IPS-NIHi7 (cell line): ENCODE measurements around the gene NAA60.
A peak's percentile ranks its signal among the peaks of the same experiment; 100 is the strongest.

Source experiments
- DNase-seq: peaks from one replicate; pipeline ENCODE4 v3.0.0; 2012; ENCODE audit warnings: mixed read lengths; ENCODE audit errors: extremely low spot score

NAA60 gene

DNA sequence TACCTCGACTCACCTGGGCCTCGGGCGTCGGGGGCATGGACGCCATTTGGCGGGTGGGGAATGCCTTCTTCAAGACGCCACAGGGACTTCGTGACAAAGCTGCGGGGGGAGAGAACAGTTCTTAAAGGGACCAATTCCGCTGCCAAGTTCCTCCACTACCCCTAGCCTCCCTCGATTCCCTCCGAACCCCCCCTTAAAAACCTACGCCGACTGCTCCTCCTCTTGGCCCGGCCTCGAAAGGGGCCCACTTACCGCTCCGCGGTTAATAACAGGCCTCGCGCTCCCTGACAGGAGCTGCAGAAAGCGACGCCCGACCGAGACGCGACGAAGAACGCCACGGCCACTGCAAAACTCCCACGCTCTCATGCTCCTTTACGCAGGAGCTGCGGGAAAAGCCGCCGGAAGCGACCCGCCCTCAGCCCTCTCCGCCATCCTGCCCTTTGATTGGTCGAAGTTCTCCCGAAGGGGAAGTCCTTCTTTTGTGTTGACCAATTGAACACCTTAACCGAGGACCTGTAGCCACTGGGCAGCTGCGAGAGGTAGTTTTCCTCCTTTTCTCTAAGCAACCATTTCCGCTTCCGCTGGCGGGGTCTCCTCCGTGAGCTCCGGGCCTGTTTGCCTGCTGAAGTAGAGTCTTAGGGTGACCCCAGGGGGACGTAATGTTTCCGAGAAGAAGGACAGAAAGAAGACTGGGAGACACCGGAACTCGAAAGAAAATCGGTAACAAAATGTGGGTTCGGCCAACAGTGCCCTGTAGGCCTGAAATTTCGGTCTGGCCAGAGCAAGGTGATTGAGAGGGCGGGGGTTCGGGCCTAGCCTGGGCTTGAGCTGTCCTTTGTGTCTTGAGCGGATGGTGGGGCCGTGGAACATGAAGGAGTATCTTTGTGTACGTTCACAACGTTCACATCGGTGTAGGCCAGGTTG is at the start of gene NAA60, which contains the start of gene ZNF597:
NAA60 (plus strand) TSS at position 573 of the 924 bp plus-strand sequence. CDS start 32,548 bp downstream, outside the sequence.
ZNF597 (minus strand) TSS at position 397 of the 924 bp plus-strand sequence; CDS start at position 46, 351 bp downstream.
- DNase-seq: peak; percentile 93

DNA sequence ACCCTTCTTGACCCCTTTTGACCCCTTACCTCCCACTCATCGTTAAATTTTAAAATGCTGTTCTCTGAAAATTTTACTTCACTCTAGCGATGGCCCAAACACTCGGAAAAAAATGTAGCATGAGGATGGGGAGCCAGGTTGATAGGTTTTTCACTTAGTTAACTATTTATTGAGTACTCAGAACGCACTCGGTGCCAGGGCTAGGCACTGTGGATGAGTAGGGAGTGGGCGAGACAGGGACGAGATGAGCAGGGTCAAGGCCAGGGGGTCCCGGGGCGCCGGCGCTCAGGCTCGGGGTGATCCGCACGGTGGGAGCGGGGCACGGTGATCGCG is 43.1 kb upstream of the NAA60 start:
- DNase-seq: no peak

DNA sequence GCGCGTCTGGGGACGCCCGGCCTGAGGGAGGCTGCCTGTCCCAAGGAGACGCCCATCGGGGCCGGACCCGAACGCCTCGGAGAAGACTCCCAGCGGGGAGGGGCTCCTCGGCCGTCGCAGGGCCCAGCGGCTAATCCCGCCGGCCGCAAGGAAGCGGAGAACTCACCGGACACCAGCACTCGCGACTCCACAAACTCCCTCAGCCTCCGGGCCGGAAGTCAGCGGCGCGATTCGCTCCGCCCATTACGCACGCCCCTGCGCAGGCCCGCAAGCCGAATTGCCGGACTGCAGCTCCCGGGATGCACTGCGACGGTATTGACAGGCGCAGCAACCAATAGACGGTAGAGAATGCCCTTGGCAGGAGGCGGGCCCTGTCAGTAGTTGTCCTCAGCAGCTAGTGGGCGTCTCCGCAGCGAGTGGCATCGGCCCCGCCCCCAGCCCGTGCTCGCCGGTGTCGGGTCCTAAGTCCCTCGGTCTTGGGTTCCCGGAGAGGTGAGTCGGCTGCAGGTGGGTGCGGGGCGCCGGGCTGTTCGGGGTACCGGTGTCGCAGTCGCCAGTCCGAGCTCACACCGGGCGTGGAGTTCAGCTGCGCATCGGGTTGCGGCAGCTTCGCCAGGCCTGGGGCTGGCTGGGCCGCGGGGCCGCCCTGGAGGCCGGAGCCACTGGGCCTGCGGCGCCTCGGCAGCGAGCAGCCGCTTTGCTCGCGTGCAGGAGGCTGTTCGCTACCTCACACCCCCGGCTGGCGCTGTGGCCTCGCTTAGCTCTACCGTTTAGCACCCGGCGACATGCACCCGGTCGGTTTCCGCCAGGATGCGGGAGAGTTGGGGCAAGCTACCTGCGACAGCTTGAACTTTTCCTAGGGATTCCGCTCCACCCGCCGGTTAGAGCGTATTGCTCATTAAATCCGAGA is 42.4 kb upstream of the NAA60 start, which contains the start of the genes ZNF174 and ZSCAN32:
ZNF174 (plus strand) TSS at position 437 of the 910 bp plus-strand sequence. CDS start 790 bp downstream, outside the sequence.
ZSCAN32 (minus strand) TSS at position 226 of the 910 bp plus-strand sequence. CDS start 3,447 bp downstream, outside the sequence.
- peak; percentile 100 for DNase-seq

DNA sequence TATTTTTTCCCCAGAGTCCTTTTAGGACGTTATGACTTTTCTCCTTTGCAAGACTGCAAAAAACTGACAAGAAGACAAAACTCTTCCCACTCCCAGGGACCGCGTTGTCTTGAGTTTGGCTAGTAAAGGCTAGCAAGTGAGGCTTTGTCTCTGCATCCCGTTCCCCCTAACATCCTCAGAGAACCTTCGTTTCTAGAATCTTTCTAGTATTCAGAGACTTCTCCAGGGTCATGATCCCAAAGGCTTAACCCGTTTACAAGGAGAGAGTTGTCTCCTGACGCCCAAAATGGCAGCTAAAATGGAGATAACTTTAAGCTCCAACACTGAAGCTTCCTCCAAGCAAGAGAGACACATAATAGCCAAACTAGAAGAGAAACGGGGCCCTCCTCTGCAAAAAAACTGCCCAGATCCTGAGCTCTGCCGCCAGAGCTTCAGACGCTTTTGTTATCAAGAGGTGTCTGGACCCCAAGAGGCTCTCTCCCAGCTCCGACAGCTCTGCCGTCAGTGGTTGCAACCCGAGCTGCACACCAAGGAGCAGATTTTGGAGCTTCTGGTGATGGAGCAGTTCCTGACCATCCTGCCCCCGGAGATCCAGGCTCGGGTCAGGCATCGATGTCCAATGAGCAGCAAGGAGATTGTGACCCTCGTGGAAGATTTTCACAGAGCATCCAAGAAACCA is 41.6 kb upstream of the NAA60 start:
- peak; percentile 55 for DNase-seq

DNA sequence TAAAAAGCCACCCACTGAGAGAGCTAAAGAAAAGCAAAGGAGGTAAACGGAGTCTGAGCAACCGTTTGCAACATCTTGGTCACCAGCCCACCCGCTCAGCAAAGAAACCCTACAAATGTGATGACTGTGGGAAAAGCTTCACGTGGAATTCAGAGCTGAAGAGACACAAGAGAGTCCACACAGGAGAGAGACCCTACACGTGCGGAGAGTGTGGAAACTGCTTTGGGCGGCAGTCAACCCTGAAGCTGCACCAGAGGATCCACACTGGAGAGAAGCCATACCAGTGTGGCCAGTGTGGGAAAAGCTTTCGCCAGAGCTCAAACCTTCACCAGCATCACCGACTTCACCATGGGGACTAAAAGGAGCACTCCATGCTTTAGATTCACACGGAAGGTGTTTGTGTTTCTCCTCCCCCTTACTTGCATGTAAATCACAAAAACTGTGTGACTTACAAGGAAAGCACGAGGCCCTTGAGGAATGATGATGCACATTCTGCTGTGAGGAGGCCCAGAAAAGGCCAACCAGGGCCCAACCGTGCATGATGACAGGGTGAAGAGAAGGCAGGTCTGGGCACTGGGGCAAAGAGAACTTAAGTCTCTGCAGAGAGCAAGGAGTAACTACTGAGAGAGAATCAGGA is 34.8 kb upstream of the NAA60 start:
- no peak for DNase-seq

DNA sequence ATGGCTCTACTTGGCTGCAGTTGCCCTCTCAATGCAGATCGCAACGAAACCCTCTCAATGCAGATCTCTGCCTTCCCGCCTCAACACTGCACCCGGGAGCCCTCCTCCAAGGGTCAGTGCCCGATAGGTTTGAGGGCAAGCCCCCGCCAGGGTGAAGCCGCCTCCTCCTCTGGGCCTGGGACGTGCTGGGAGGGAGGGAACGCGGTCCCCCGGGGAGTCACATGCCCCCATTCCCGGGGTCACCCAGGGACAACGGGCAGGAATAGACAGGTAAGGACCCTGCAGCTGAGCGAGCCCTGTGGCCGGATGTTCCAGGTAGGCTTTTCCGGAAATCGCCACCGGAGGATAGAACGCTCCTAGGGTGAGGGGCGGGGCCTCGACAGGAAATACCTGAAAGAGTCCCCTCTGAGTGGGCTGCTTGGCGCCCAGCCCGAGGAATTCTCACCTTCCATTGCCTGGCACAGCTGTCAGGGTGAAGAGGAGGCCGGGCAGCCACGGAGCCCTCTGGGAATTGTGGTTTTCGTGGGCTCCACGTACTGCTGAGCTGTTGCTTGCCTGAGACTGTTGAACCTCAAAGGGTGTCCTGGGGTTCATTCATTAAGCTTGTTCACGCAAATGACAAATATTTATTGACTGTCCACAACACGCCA is 29.6 kb upstream of the NAA60 start:
- DNase-seq: peak; percentile 43

DNA sequence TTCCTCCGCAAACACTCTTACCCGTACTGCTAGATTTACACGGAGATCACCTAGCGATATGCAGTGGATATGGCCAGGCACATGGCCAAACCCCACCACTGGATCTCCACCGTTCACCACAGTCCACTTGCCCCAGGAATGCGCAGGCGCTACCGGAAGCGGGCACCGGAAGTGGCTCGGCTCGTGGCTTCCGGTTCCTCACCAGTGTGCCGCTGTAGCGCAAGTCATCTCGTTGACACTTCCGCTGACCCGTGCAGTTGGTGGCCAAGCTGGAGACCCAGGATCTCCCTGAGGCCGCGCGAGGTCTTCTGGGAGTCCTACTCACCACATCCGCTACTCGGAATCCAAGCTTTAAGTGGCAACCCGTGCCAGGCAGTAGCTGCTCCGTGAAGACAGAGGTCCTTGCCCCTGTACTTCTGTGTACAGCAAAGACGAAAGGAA is 11.7 kb upstream of the NAA60 start:
- DNase-seq: no peak

DNA sequence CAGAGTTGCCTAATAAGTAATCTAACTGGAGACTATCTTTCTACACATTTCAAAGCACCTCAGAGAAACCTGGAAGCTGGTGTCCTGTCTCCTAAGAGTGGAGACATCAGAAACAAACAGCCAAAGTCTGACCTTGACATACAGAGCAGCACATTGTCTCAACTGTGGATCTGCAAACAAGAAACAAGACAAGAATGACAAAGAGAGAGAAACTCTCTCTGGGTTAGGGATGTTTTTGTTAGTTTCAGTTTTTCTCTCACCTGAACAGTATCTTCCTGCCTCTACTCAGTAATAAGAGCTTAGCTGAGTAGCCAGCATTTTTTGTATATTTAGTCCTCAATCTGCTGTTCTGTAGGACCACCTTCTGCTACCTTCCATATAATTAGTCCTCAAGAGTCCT is 9.1 kb upstream of the NAA60 start:
- DNase-seq: no peak

DNA sequence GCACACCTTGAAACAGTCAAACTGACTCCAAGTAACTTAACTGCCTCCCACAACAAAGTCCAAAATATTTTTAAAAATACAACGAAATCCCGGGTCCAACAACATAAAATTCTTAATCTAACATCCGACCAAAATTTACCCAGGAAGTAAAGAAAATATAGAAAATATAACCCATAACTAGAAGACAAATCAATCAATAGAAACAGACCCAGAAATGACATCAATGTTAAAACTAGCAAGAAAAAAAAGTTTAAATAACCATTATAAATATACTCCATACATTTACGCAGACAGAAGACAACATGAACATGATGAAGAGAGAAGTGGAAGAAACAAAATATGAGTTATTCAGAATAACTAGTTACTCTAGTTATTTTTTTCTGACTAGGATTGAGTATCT is 3.8 kb upstream of the NAA60 start:
- DNase-seq: no peak

DNA sequence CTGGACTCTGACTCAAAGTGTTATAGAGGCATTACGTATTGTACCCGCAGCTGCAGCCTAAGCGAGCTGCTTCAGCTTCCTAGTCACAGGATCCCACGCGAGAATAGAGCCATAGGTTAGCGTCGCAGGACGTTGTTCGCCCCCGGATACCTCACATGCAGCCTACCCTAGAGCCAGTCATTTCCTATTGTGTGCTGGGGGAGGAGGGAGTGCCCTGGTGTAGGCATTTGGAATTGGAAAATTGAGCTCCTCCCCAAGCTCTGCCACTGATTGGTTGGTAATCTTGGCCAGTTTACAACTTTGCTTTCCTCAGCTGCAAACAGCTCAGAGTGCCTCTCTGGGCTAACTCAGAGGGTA is 530 bp downstream of the NAA60 start:
- DNase-seq: no peak

DNA sequence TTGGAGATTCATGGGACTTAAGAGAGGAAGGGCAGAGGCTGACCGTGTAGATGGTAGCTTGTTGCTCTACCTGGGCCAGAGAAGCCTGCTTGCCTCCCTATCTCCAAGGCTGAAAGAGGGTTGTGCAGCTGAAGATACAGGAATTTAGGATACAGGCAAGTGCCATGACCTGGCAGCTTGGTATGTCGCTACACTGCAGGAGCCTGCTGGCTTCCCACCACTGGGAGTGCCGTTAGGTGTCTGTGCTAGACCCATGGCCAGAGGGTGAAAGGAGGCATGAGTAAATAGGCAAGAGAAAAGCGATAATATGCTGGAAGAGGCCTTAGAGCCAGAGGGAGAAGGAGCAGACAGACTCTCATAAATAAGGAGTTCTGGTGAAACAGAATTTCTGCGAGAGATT is 10.6 kb downstream of the NAA60 start:
- DNase-seq: peak; percentile 56

DNA sequence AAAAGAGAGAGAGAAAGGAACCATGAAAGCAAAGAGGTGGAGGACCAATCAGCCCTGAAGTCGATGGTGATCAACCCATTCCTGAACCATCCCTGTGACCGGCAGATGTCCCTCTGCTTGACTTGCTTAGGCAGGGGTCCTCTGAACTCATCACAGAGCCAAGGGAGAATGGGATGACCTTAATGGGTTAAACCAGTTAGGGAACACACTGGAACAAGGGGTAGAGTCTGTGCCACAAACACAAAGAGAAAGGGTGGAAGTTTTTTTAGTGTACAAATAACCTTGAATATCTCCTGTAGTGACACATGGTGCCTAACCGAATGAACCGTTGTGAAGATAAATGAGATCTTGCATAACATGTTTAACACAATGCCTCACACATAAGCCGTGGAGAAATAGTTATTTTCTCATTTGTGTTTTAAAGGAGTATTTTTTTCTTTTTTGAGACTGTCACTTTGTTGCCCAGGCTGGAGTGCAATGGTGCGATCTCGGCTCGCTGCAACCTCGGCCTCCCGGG is 11.2 kb downstream of the NAA60 start:
- DNase-seq: no peak

DNA sequence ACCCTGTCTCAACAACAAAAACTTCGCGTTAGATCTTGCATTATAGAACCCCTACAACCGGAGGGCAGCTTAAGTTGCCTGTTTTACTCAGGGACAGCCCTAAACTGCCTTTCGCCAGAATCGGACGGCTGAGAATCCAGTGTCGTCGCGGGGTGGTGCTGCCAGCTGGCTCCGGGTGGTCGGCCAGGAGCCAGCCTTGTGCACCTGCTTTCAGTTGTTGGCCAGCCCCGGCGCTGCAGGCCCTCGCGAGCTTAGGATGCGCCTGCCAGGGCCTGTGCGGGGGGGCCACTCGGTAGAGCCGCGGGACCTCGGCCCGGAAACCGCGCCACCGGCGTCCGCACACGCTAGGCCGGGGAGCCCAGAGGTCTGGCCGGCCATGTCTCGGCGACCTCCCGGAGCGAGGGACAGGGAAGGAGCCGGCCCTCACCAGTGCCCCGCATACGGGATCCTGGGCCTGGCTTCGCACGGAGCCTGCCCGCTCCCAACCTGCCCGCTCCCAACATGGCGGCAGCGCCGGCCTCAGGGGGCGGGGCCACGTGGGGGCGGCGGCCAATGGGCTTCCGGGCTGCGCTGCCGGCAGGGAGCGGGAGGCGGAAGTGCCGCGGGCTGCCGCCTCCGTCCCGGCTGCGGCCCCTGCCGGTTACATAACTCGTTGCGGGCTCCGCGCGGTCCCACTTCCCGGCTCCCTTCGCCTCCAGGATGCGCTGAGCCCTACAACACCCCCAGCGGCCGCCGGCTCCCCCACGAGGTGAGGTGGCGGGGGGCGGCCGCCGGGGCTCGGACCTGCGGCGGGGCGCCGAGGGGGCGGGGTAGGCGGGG is 14.2 kb downstream of the NAA60 start:
- peak; percentile 99 for DNase-seq

DNA sequence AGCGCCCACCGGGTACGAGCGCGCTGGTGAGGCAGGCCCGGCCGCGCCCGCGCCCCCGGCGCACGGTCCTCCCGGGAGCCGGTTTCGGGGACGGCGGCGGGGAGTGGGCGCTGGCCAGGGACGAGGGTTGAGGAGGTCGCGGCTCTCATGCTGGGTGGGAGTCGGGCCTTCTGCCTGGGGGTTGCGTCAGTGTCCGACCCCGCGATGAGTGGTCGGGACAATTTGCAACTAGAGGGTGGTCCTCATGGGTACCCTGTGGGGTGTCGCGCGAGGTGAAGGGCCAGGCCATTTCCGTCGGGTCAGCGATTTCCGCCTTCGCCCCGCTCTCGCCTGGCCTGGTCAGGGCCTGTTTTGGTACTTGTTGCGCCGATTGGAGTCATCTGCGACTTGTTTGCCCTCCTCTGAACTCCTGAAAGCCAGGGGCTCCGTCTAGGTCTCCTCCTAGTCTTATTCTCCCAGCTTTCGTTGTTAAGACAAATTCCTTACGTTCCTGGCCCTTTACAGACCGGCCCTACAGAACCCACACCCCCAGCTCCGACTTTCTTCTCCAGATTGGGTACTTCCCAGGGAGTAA is 14.9 kb downstream of the NAA60 start:
- peak; percentile 45 for DNase-seq

DNA sequence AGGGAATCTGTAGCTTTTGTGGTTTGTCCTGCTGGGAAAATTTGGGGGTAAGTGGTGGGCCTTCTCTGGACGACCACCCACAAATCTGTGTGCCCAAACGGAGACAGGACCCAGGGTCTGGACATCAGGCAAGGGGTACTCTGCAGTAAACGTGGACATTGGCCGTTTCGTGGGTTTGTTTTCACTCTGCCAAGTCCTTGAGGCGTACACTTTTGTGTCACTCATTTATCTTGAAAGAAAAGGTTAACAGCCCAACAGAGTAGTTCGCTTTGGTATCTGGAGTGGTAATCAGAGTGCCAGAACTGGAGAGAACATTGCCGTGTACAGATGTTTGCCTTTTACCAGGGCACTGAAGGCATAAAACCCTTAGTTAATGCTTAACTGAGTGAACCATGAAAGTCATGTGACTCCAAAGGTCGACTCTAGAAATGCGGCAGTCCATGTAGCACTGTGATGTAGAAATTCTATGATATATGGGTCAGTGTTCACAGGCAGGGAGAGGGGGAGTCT is 15.4 kb downstream of the NAA60 start:
- DNase-seq: no peak

DNA sequence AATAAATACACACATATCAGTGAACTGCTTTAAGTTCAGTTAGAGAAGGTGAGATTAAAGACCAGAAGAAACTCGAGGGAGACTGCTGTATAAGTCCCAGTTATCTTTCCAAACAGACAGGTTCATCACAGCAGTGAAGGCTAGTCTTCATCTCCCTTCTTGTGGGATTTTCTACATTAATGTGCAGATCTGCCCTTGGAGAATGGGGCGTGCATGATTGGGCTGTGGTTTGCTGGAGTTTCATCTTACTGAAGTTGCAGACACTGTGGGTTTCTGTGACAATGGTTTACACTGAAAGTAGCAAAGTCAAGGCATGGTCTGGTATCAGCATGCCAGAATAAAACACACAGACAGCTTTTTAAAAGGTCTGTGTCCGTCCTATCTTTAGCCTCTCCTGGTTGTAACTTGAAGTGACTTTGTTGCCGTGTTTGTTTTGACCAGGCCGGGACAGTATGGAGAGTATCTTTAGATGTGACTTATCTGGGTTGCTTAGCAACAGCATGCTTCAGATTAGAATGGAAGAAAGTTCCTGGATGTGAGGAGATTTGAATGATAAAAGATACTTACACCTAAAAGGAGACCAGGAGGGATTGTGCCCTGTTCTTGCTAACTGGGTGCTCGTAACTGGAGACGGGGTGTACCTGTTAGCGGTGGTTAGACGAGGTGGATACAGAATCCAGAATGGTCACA is 16.1 kb downstream of the NAA60 start:
- no peak for DNase-seq

DNA sequence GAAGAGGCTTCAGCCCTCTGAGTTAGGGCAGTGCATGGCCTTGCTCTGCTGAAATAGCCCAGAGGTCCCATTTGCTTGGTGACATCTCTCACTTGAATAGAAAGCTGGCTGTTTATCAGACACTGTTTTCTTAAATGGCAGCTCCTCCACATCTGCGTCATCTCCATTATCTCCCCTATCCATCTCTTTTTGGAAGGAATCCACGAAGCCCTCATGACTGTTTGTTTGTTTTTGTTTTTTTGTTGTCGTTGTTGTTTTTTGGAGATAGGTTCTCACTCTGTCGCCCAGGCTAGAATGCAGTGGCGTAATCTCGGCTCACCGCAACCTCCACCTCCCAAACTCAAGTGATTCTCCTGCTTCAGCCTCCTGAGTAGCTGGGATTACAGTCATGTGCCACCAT is 16.6 kb downstream of the NAA60 start:
- DNase-seq: no peak

DNA sequence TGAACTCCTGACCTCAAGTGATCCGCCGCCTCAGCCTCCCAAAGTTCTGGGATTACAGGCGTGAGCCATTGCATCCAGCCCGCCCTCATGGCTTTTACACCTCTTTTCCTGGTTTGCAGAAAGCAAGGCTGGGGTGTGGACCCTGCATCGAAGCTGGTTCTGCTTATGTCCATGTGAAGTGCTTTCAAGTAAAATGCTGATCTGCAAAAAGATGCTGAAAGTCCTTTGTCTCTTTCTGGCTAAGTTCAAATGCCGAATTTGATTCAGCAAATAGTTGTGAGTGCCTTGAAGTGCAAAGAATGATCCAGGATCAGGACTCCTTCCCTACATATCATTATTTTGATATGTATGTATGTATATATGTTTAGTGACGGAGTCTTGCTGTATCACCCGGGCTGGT is 17.1 kb downstream of the NAA60 start:
- DNase-seq: no peak
